ENCODE measurements around the gene USP19. TPM values are rescaled to one million over a fixed set of nuclear protein-coding genes. Genes with fewer than 3 reads are reported as not detected.
A peak's percentile ranks its signal among the peaks of the same experiment; 100 is the strongest.

The USP19 gene
- total RNA-seq, 1 experiment from 2014 or later: 73.3 TPM

GRCh38 chr3:49135499-49135898 lies 14.9 kb upstream of the USP19 start (continued):
- TF ChIP-seq ARID4B (CRISPR knock-in tag; IDR thresholded peaks at IDR 0.05; ENCODE audit: borderline replicate concordance): no peak

- H3K27ac Mint-ChIP-seq: peak overlapping the region; percentile 11; the same call in 1 of the 2 replicates
- CTCF ChIA-PET: interaction anchor here (0.9 to 3.4 kb wide), 4 partner anchors 29 to 40 kb away, joined by 3 to 36 read pairs (median 14); partner anchors contain the start of genes KLHDC8B and QRICH1
- no peaks in the 10 kb centered on the region for H3K36me3 Mint-ChIP-seq
- no peak for DNase-seq (ENCODE audit: low spot score)
- H3K4me3 Mint-ChIP-seq: peak overlapping the region; percentile 56
- peaks cover 12% of the 10 kb centered on the region for H3K4me1 Mint-ChIP-seq
- no peak for TF ChIP-seq ZNF232 (CRISPR knock-in tag; IDR thresholded peaks at IDR 0.05)
- TF ChIP-seq FOXK1 (CRISPR knock-in tag; IDR thresholded peaks at IDR 0.05): no peak
- TF ChIP-seq ZNF671 (CRISPR knock-in tag; IDR thresholded peaks at IDR 0.05): no peak
- no peak for TF ChIP-seq PRDM15 (CRISPR knock-in tag; IDR thresholded peaks at IDR 0.05)
- TF ChIP-seq NR1H2 (CRISPR knock-in tag; IDR thresholded peaks at IDR 0.05): no peak
- no peak for TF ChIP-seq IRF2 (CRISPR knock-in tag; IDR thresholded peaks at IDR 0.05; ENCODE audit: borderline replicate concordance, low read depth)
- no peak for TF ChIP-seq MLX (CRISPR knock-in tag; IDR thresholded peaks at IDR 0.05)
- TF ChIP-seq USF2 (CRISPR knock-in tag; IDR thresholded peaks at IDR 0.05): no peak
- TF ChIP-seq OVOL2 (CRISPR knock-in tag; IDR thresholded peaks at IDR 0.05; ENCODE audit: borderline replicate concordance): no peak
- TF ChIP-seq MYBL2 (CRISPR knock-in tag; IDR thresholded peaks at IDR 0.05): no peak
- TF ChIP-seq ZNF138 (CRISPR knock-in tag; conservative IDR thresholded peaks at IDR 0.05): no peak
- TF ChIP-seq JAZF1 (CRISPR knock-in tag; IDR thresholded peaks at IDR 0.05): no peak
- TF ChIP-seq GTF2I (CRISPR knock-in tag; conservative IDR thresholded peaks at IDR 0.05): no peak
- H3K27me3 Mint-ChIP-seq (ENCODE audit: low read depth): peaks cover 11% of the 10 kb centered on the region
- no peaks in the 10 kb centered on the region for H3K9me3 Mint-ChIP-seq
- POLR2A ChIA-PET: interaction anchor here (0.6 to 1.2 kb wide), 3 partner anchors 14 to 111 kb away, joined by 3 to 9 read pairs (median 3); partner anchors contain the start of genes QRICH1 and USP19
- no peak for ATAC-seq
Observed at GRCh38 chr3:49134471-49135265, 14.0 kb upstream of the USP19 start.
